ENCODE measurements around the gene NFKBIL1. TPM values are rescaled to one million over a fixed set of nuclear protein-coding genes. Genes with fewer than 3 reads are reported as not detected.
A peak's percentile ranks its signal among the peaks of the same experiment; 100 is the strongest.

Gene NFKBIL1
- total and polyA plus RNA-seq, 9 of the 15 experiments (the other 6 are each of a cell fraction or from before 2014, with no cell fraction given) = 0.49 to 33.1 (median 7.6) TPM

- TF ChIP-seq ARID4B (CRISPR knock-in tag; IDR thresholded peaks at IDR 0.05) (no peak), ZEB2 (IDR thresholded peaks at IDR 0.05) (peak; percentile 99), RB1 (IDR thresholded peaks at IDR 0.05; ENCODE audit: low read depth) (peak; percentile 85), JUN (IDR thresholded peaks at IDR 0.05; ENCODE audit: borderline replicate concordance, low read depth, low read length) (peak; percentile 76; the same call in 1 of the 2 replicates), JUN (CRISPR knock-in tag; IDR thresholded peaks at IDR 0.05; ENCODE audit: borderline replicate concordance) (no peak), ZC3H8 (IDR thresholded peaks at IDR 0.05) (no peak), THAP12 (CRISPR knock-in tag; IDR thresholded peaks at IDR 0.05) (no peak), ZNF253 (CRISPR knock-in tag; conservative IDR thresholded peaks at IDR 0.05) (no peak), PML (IDR thresholded peaks at IDR 0.05; ENCODE audit: low read length) (peak; percentile 75), ARID1B (IDR thresholded peaks at IDR 0.05) (peak; percentile 21), DDX20 (tag; IDR thresholded peaks at IDR 0.05; ENCODE audit: low read depth) (no peak), UBTF (IDR thresholded peaks at IDR 0.05; ENCODE audit: borderline replicate concordance in 1 of 2, low read depth in 2 of 2, low read length in 2 of 2) (peak; percentile 30 to 79; a peak in 3 of 4 replicates), ZNF134 (CRISPR knock-in tag; conservative IDR thresholded peaks at IDR 0.05) (0 out of 2 replicates have a peak, but pooled peaks have one; percentile 26)
Measured at GRCh38 chr6:31546958-31547726, at the start of gene NFKBIL1 (continued).
